HG03442 (cell line): ENCODE measurements around the gene TAOK3.
"Not testable (repeated sequence)": the region's sequence is repeated elsewhere in the genome, so short reads cannot be mapped to it uniquely, and the experiment has no call there.

Experiments
- ATAC-seq: cut with Tn5 transposase; IDR thresholded peaks from one replicate; pipeline ENCODE4 v1.9.1; 2021; ENCODE audit warnings: mild to moderate bottlenecking, moderate library complexity; ENCODE audit not compliant: unreplicated experiment

The TAOK3 gene

DNA sequence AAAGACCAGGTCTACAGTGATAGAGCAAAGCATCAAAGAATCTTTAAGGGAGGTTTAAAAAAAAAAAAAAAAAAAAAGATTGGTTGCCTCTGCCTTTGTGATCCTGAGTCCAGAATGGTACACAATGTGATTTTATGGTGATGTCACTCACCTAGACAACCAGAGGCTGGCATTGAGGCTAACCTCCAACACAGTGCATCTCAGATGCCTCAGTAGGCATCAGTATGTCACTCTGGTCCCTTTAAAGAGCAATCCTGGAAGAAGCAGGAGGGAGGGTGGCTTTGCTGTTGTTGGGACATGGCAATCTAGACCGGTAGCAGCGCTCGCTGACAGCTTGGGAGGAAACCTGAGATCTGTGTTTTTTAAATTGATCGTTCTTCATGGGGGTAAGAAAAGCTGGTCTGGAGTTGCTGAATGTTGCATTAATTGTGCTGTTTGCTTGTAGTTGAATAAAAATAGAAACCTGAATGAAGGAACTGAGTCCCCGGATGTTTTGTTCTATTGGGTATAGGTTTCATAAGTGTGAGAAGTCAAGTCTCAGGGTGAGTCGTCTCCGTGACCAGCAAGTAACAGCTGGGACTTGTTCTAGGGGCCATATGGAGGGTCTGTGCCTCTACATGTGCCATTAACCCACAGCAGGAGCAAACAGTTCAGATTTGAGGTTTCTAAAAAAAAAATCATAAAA lies 227.5 kb downstream of the TAOK3 start:
- peak; percentile 57 for ATAC-seq

DNA sequence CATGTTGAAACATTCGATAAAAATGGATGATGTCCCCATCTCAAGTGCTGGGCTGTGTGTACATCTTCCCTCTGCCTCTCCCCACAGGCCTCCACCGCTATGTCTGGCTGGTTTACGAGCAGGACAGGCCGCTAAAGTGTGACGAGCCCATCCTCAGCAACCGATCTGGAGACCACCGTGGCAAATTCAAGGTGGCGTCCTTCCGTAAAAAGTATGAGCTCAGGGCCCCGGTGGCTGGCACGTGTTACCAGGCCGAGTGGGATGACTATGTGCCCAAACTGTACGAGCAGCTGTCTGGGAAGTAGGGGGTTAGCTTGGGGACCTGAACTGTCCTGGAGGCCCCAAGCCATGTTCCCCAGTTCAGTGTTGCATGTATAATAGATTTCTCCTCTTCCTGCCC lies 228.2 kb downstream of the TAOK3 start:
- ATAC-seq = no peak

DNA sequence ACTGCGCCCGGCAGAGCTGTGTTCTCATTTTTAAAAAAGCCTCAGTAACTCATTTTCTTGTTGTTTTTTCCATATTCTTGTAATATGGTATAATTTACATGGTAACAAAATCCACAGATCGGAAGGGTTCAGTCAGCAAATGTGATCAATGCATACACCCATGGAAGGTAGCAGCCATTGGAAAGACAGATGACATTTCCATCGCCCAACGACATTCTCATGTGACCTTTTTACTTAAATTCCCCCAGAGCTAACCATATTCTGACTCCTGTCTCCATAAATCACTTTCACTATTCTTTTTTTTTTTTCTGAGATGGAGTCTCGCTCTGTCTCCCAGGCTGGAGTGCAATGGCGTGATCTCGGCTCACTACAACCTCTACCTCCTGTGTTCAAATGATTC lies 231.9 kb downstream of the TAOK3 start:
- ATAC-seq = no peak

DNA sequence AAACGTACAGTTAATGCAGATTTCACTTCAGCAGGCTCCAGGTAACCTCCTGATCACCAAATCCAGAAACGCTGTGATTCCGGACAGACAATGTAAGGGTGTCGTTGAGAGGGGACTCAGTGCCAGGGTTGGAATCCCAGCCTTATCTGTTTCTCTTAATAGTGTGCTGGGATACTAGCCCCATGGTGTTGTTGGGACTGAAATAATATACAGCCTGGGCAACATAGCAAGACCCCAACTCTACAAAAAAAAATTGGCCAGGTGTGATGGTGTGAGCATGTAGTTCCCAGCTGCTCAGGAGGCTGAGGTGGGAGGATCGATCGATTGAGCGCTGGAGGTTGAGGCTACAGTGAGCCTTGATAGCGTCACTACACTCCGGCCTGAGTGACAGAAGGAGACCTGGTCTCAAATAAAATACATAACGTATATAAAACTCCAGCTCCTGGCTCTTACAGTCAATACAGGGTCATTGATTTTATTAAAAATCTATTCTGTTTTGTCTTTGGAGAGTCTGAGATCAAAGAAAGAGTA lies 235.5 kb downstream of the TAOK3 start:
- no peak for ATAC-seq

DNA sequence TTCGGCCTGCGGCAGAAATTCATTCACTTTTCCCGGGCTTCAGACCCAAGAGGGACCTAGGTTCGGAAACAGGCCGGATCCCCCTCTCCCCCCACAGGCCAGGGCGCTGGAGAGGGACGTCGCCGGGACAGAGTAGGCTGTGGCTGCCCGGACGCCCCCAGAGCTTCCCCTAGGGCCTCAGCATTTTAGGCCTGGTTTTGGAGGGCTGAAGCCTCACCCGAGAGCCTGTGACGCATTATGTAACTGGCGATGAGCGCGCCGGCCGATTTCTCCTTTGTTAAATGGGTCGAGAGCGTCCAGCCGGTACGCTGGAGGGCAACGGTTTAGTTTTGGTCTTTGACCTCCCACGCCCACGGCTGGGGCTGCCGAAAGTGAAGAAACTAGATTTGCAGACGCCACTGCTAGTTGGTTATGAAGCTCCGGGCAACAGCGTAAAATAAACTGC lies 236.1 kb downstream of the TAOK3 start:
- peak; percentile 39 for ATAC-seq

DNA sequence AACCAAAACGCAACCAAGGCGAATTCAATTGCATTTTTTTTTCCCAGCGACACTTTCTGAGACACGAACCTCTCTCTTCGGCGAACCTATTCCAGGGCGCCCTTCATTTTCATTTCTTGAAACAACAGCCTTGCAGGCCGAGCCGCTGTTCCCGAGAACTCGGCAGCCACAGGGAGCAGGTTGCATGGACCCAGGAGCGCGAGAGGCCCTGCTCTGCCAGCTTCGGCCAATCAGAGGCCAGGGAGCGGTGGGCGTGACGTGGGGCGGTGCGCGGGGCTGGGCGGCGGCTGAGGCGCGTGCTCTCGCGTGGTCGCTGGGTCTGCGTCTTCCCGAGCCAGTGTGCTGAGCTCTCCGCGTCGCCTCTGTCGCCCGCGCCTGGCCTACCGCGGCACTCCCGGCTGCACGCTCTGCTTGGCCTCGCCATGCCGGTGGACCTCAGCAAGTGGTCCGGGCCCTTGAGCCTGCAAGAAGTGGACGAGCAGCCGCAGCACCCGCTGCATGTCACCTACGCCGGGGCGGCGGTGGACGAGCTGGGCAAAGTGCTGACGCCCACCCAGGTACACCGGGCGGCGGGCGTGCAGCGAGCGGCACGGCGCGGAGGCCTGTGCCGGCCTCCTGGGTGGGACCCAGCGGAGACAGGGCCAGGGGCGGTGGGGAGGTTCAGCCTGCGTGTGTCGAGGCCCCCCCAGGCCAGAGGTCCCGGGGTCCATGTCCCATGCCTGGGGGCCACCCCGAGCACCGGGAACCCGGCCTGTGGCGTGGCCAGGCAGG lies 236.7 kb downstream of the TAOK3 start, which contains the start of gene PEBP1:
Gene PEBP1, plus strand, starts transcription at position 337 of the 771 bp plus-strand sequence. Its CDS starts 86 bp downstream, at position 423.
- peak; percentile 96 for ATAC-seq

DNA sequence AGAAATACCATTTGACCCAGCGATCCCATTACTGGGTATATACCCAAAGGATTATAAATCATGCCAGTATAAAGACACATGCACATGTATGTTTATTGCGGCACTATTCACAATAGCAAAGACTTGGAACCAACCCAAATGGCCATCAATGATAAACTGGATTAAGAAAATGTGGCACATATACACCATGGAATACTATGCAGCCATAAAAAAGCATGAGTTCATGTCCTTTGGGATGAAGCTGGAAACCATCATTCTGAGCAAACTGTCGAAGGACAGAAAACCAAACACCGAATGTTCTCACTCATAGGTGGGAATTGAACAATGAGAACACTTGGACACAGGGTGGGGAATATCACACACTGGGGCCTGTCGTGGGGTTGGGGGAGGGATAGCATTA lies 243.3 kb downstream of the TAOK3 start:
- not testable (repeated sequence) for ATAC-seq

DNA sequence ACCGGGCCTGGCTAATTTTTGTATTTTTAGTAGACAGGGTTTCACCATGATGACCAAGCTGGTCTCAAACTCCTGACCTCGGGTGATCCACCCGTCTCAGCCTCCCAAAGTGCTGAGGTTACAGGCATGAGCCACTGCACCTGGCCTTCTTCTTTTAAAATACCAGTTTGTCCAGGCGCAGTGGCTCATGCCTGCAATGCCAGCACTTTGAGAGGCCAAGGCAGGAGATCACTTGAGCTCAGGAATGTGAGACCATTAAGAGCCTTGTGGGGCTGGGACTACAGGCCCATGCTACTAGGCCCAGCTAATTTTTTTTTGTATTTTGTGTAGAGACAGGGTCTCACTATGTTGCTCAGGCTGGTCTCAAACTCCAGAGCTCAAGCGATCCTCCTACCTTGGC lies 244.8 kb downstream of the TAOK3 start:
- no peak for ATAC-seq

DNA sequence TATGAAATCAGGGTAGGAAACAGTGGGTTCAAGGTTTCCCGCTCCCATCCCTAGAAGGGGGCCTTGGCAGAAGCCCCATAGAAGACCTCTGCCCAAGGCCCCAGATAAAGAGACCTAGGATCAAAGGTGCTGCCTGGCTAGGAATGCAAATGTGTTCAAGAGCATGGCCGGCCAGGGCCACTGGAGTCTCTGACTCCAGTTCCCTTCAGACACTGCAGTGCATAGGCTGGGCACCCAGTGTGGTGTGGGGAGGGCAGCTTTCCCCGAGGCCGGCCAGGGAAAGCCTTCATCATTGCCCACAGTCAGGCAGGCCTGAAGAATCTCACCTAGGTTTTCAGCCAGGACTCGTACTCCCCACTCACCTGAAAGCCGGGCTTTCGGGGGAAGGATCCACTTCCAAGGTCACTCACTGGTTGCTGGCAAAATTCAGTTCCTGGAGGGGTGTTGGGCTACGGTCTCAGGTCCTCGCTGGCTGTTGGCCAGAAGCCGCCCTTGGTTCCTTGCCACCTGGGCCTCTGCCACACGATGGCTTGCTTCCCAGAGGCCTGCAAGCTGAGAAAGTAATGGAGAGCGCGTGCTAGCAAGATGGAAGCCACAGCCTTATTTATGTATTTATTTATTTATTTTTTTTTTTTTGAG lies 246.5 kb downstream of the TAOK3 start:
- ATAC-seq = no peak

DNA sequence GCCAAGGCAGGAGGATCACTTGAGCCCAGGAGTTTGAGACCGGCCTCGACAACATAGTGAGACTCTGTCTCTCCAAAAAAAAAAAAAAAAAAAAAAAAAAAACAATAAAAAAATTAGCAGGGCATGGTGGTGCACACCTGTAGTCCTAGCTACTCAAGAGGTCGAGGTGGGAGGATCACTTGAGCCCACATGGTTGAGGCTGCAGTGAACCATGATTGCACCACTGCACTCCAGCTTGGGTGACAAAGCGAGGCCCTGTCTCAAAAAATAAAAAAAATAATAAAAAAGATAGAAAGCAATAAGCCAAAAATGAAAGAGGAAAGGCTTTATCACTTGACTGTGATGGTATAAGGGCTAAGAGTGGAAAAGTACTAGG lies 247.0 kb downstream of the TAOK3 start:
- no peak for ATAC-seq

DNA sequence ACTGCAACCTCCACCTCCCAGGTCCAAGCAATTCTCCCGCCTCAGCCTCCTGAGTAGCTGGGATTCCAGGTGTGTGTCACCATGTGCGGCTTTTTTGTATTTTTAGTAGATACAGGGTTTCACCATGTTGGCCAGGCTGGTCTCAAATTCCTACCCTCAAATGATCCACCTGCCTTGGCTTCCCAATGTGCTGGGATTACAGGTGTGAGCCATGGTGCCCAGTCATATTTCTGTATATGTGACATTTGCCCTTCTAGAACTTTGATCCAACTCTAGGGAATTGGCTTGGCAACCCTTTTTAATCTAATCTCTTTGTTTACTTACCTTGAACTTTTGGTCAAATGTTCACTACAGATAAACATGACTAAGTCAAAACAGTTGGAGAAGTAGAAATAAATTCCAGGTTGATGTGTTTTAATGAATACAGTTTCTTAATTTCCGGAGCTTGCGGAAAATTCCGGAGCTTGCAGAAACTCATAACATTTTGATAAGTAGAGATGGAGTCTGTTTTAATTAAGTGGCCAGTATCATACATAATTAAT lies 248.3 kb downstream of the TAOK3 start:
- no peak for ATAC-seq

DNA sequence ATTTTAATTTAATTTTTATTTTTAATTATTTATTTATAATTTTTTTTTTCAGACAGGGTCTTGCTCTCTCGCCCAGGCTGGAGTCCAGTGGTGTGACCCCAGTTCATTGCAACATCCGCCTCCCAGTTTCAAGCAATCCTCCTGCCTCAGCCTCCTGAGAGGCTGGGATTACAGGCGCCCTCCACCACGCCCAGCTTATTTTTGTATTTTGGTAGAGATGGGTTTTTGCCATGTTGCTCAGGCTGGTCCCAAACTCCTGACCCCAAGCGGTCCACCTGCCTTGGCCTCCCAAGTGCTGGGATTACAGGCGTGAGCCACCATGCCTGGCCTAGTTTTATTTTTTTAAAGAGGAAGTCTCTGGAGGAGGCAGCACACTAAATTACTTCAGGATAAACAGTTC lies 250.4 kb downstream of the TAOK3 start:
- ATAC-seq = no peak

DNA sequence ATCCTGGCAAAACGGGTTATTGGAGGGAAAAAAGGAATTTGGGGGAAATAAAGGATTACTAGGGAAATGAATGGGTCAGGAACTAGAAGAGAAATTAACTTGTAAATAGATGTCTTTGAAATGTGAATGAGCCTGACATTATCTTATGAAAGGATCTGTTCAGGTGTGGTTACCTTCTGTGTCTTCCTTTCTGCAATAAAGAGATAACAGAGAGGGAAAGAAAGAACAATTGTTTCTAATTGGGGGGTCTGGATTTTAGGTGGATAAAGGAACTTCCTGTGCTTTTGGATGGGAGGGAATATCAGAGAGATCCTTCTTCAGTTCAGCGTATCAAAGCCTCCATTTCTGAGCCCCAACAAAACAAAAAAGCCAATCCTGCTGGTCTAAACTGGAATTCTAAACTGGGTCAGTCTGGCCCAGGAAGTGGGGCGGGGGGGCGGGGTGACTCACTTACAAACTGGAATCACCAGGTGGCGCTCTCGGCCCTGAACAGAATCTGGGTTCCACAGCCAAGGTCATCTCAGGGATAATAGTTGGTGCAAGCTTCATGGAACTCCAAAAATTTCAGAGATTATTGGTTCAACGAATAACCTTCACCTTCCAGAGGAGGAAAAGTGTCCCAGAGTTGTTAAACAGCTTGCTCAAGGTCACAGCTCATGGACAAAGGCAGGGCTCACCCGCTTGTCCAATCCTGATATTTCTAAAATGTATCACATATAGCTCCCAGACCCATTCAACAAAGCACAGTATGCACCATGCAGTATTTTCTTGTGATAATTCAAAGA lies 251.9 kb downstream of the TAOK3 start:
- ATAC-seq = peak; percentile 50

DNA sequence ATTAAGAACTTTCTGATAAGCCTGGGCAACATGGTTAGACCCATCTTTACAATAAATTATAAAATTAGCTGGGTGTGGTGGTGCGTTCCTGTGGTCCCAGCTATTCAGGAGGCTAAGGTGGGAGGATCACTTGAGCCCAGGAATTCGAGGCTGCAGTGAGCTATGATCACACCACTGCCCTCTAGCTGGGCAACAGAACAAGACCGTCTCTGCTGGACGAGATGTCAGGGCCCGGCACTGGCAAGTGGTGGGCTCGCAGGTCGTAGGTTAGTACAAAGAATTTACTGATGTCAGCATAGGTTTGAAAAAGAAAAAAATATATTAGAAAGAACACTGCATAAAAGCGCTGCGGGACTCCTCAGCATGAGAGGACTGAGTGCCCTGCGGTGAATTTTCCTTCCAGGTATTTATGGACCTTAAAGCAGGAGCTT lies 253.2 kb downstream of the TAOK3 start:
- ATAC-seq = no peak

DNA sequence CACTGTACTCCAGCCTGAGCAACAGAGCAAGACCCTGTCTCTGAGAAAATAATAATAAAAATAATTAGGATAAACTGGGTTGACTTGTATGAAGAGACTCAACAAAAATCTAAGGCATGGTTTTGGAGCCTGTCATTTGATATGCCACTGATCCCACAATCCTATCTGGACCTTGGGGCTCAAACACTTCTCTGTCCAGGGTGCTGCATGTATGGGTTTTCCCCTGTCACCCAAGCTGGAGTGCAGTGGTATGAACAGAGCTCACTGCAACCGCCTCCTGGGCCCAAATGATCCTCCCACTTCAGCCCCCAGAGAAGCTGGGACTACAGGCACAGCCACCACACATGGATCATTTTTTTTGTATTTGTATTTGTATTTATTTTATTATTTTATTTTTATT lies 263.6 kb downstream of the TAOK3 start:
- no peak for ATAC-seq

DNA sequence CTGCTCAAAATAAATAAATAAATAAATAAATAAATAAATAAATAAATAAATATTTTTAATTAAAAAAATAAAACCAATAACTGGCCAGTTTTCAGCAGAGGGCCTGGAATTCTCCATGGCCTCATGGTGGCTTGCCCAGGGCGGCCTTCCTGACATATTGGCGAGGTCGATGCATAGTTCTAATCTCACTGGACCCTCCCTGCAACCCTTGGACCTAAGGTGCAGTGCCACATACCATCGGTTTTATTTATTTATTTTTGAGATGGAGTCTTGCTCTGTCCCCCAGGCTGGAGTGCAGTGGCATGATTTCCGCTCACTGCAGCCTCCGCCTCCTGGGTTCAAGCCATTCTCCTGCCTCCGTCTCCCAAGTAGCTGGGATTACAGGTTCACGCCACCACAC lies 265.0 kb downstream of the TAOK3 start:
- ATAC-seq = no peak

DNA sequence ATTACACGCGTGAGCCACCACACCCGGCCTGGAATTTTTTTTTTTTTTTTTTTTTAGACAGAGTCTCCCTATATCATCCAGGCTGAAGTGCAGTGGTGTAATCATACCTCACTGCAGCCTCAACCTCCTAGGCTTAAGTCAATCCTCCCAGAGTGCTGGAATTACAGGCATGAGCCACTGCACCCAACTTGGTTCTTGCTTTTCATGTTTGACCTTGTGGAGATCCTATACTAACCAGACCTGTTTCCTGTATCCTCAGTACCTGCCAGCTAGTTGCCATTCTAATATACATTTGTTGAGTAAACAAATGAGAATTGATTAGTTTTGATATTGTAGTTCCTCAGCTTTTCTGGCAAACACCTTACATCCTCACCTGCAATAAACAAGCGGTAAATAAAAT lies 265.7 kb downstream of the TAOK3 start:
- no peak for ATAC-seq

DNA sequence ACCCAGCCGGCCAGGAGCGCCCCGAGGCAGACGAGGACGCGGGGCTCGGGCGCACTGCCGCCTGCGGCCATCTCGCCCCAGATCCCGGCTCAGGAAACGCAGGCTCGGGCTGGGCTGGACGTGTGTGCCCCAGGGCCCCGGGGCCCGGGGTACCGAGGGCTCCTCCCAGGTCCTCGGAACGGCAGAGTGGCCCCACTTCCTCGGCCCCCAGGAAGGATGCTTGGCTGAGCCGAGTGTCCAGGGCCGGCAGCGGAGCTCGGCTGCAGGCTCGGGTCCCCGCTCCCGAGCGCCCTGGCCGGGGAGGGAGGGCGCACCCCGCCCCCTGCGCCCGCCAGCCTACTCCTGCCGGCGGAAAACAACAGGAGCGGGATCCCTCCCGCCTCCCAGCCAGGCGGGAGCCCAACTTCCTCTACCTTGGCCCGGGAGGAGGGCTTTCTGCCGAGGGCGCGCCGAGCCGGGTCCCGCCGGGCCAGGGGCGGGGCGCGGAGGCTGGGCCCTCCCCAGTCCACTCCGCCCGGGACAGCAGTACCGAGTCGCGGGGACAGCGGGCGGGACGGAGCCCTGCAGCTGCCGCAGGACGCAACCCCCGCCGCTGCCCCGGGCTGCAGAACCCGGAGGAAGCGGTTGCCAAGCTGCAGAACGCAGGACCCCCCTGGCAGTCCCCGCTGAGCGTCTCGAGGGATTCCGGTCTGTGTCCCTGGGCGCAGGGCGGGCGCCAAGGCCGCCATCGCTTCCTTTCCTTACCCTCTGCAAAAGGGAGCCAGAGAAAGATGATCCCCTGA lies 268.9 kb downstream of the TAOK3 start, which contains the start of gene VSIG10:
Gene VSIG10, minus strand, starts transcription at position 411 of the 782 bp plus-strand sequence. Its CDS starts 340 bp downstream, at position 71.
- peak; percentile 39 for ATAC-seq

DNA sequence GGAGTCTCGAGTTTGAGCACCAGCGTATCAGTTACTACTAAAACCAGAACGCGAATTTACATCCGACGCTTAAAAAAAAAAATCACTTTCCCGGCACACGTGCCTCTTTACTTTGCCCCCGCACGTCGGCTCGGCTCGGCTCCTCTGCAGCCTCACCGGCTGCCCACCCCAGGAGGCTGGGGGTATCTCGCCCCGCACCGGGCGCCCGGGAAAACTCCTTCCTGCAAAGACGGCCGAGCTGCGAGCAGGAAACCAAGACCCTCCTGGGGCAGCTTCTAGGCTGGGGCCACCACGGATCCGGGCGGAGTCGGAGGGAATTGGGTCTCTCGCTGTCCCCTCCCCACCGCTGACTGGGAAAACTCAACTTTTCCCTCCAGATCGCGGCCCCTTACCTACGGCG lies 269.5 kb downstream of the TAOK3 start:
- ATAC-seq = no peak

DNA sequence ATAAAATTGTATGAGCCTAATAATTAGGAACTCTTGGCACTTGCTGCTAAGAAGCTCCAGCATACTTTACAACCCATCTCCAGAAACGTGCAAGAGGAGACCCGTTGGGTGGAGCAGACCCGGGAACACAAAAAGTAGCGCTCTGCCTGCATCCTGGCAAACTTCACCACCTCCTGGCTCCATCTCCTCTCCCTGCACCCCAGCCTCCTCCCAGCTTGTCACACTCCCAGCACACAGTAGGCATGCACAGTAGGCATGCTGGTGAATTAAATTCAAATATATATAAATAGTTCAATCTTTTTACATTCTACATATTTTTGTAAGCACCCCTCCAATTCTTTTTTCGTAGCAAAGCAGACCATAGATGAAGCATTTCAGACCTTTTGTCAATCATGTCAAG lies 270.1 kb downstream of the TAOK3 start:
- no peak for ATAC-seq
